Breast epithelium (tissue), 4 donors: Measurements from ENCODE around the gene RCSD1. TPM values are rescaled to one million over a fixed set of nuclear protein-coding genes. Genes with fewer than 3 reads are reported as not detected.

Experiments
- DNase-seq, 2 donors: peaks; one replicate each; pipeline ENCODE4 v3.0.0-alpha.2; 2019; ENCODE audit warnings: low spot score in 2 of 2
- H3K27ac ChIP-seq, 2 donors: fragments of 200-600 bp; sonication (generic) in 1 of 2; one replicate each; pipeline ENCODE4 v1.5.1; 2016 to 2019; ENCODE audit warnings: mild to moderate bottlenecking in 1 of 2
- H3K27me3 ChIP-seq, 2 donors: fragments of 200-600 bp; sonication (generic) in 1 of 2; one replicate each; pipeline versions ENCODE4 v1.5.1 to v1.6.0; 2017 to 2019; ENCODE audit warnings: control low read depth in 1 of 2, mild to moderate bottlenecking in 1 of 2
- H3K36me3 ChIP-seq: fragments of 200-600 bp; one replicate; pipeline ENCODE4 v1.5.1; 2019
- H3K4me1 ChIP-seq, 2 donors: fragments of 200-600 bp; sonication (generic); one replicate each; pipeline ENCODE4 v1.5.1; 2016 to 2019; ENCODE audit warnings: control low read depth in 1 of 2
- H3K4me3 ChIP-seq, 3 donors: fragments of 200-600 bp; sonication (generic); 1 replicate in 2 of 3; 2 replicates in 1 of 3; pipeline ENCODE4 v1.5.1; 2016 to 2019; ENCODE audit warnings: mild to moderate bottlenecking in 3 of 3, moderate library complexity in 2 of 3
- H3K9me3 ChIP-seq, 2 donors: fragments of 200-600 bp; sonication (generic) in 1 of 2; one replicate each; pipeline ENCODE4 v1.5.1; 2016 to 2019; ENCODE audit warnings: control low read depth in 1 of 2
- POLR2A ChIP-seq: fragments of 450-650 bp; IDR thresholded peaks from one replicate; pipeline ENCODE4 v1.6.1; 2016; ENCODE audit warnings: antibody characterized with exemption, mild to moderate bottlenecking, moderate library complexity
- POLR2AphosphoS5 ChIP-seq, 3 donors: sonication (generic); formaldehyde crosslinking; IDR thresholded peaks; one replicate each; pipeline ENCODE4 v1.6.1; 2017; ENCODE audit warnings: antibody characterized with exemption in 3 of 3
- intact Hi-C: fragments of 100-400 bp; cut with DNase I; formaldehyde crosslinking; loops from one replicate; pipeline ENCODE4 v1.15.1; 2023; ENCODE audit warnings: low total_unique reads
- total RNA-seq, 3 donors: library from RNA; depleted of rRNA; stranded (reverse); fragments of >200 nt; gene quantifications; one replicate each; pipeline ENCODE4 v1.1.0, GENCODE V29; 2016
- TF ChIP-seq, protein P1 (sequence below), 3 donors: fragments of 450-650 bp; IDR thresholded peaks; one replicate each; pipeline ENCODE4 v1.5.1; 2016 to 2017; ENCODE audit warnings: antibody characterized with exemption in 3 of 3, mild to moderate bottlenecking in 3 of 3, moderate library complexity in 3 of 3

Gene RCSD1
- total RNA-seq, 3 donors from 2014 or later = 11.5 to 29.0 (median 12.0) TPM

DNA sequence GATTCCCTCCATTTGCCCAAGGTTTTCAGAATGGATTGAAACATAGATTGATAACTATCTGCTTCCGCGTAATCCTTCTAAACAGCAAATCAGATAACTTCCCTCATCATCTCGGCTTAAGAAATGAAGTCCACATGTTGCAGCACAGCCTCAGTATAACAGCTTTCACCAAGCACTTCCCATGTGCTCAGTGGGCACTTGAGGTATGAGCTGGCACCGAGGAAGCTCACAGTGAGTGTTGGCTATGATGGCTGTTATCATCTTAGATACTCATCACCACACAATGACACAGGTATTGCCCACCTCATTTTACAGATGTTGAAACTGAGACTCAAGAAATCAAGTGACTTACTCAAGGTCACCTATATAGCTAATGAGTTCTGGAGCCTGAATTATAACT is 43.2 kb downstream of the RCSD1 start:
- no peak overlapping the region for H3K27ac ChIP-seq
- H3K27me3 ChIP-seq = no peaks in the 10 kb centered on the region
- DNase-seq = no peak
- H3K9me3 ChIP-seq = no peaks in the 10 kb centered on the region
- no peak overlapping the region for H3K4me3 ChIP-seq
- no peaks in the 10 kb centered on the region for H3K36me3 ChIP-seq
- H3K4me1 ChIP-seq = peaks cover 0 to 3% of the 10 kb centered on the region in 2 donors
- intact Hi-C loops = no loop called here
- TF ChIP-seq, protein P1, sequence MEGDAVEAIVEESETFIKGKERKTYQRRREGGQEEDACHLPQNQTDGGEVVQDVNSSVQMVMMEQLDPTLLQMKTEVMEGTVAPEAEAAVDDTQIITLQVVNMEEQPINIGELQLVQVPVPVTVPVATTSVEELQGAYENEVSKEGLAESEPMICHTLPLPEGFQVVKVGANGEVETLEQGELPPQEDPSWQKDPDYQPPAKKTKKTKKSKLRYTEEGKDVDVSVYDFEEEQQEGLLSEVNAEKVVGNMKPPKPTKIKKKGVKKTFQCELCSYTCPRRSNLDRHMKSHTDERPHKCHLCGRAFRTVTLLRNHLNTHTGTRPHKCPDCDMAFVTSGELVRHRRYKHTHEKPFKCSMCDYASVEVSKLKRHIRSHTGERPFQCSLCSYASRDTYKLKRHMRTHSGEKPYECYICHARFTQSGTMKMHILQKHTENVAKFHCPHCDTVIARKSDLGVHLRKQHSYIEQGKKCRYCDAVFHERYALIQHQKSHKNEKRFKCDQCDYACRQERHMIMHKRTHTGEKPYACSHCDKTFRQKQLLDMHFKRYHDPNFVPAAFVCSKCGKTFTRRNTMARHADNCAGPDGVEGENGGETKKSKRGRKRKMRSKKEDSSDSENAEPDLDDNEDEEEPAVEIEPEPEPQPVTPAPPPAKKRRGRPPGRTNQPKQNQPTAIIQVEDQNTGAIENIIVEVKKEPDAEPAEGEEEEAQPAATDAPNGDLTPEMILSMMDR (IDR thresholded peaks at IDR 0.05) = no peak
- TF ChIP-seq POLR2AphosphoS5 (IDR thresholded peaks at IDR 0.05) (no peak), POLR2A (no peak)

DNA sequence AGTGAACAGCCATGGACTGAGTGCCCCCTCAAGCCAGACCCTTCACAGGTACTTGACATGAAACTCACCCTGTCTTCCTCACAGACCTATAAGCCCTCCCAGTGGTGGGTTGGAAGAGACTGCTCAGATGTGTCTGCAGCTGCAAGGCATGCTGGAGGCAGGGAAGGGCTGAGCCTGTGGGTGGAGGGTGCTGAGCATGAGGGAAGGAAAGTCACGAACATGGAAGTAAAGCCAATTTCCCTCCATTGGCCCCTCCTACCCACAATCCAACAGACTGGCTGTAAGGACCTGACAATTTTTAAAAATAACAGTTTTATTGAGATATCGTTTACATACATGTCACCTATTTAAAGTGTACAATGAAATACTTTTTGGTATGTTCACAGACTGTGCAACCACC is 44.1 kb downstream of the RCSD1 start:
- intact Hi-C loops = no loop called here
- Histone ChIP-seq H3K36me3 (no peaks in the 10 kb centered on the region), H3K9me3 (no peaks in the 10 kb centered on the region), H3K27ac (no peak overlapping the region), H3K4me1 (peaks cover 0 to 3% of the 10 kb centered on the region in 2 donors), H3K4me3 (no peak overlapping the region), H3K27me3 (no peaks in the 10 kb centered on the region)
- DNase-seq = no peak
- TF ChIP-seq, protein P1 (IDR thresholded peaks at IDR 0.05) = no peak
- no peak for TF ChIP-seq POLR2AphosphoS5 (IDR thresholded peaks at IDR 0.05)
- no peak for TF ChIP-seq POLR2A

DNA sequence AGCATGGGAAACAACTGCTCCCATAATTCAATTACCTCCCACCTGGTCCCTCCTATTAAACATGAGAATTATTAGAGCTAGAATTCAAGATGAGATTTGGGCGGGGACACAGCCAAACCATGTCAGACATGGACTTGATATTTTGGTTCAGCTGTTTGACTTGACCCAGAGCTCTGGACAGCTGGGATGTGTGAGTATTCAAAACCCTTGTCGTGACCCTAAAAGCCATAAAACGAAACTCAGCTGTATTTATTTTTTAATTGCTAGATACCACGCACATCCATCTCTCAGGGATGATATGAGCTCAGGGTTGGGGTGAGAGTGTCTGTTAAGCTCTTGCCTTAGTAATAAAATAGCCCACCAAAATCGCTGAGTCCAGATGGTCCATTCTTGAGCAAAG is 45.4 kb downstream of the RCSD1 start:
- H3K4me3 ChIP-seq = no peak overlapping the region
- H3K9me3 ChIP-seq = no peaks in the 10 kb centered on the region
- no peaks in the 10 kb centered on the region for H3K27me3 ChIP-seq
- DNase-seq = no peak
- TF ChIP-seq POLR2AphosphoS5 (IDR thresholded peaks at IDR 0.05) (no peak), POLR2A (no peak)
- TF ChIP-seq, protein P1 (IDR thresholded peaks at IDR 0.05) = no peak
- intact Hi-C loops = no loop called here
- H3K36me3 ChIP-seq = no peaks in the 10 kb centered on the region
- no peaks in the 10 kb centered on the region for H3K4me1 ChIP-seq
- H3K27ac ChIP-seq = no peak overlapping the region

DNA sequence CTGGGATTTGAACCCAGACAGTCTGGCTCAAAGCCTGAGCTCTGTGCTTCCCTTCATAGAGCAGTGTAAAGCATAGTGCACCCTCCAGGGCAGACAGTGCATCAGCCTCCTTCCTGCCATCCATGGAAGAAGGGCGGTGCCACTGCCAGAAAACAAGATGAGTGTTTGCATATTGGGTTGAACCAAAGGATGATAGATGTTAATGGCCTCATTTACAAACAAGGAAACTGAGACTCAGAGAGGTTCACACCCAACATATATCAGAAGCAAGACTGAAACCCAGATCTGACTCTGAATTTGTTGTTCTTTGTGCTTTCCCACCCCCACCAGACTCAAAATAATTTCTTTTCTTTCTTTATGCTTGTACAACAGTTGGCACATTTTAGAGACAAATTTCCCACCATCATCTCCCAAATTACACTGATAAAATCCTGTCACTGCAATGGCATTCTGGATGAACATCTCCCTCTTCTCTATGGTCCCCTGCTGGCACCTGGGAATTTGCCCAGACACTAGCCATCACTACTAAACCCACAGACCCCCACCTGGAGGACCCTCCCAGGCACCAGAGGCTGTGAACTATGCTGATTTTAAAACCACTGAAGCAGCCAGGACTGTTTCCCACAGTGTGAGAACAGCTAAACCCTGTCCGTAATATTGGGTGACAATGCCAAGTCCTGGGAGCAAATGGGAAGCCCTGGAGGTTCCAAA is 46.3 kb downstream of the RCSD1 start:
- DNase-seq = no peak
- intact Hi-C loops = no loop called here

More for the DNA sequence above, 46.3 kb downstream of the RCSD1 start:
- Histone ChIP-seq H3K9me3 (no peaks in the 10 kb centered on the region), H3K4me1 (no peaks in the 10 kb centered on the region), H3K27ac (no peak overlapping the region), H3K36me3 (no peaks in the 10 kb centered on the region), H3K4me3 (no peak overlapping the region), H3K27me3 (no peaks in the 10 kb centered on the region)
- TF ChIP-seq POLR2A (no peak), POLR2AphosphoS5 (IDR thresholded peaks at IDR 0.05) (no peak)
- TF ChIP-seq, protein P1 (IDR thresholded peaks at IDR 0.05) = no peak
